OCI-LY1 (cell line): ENCODE data around the gene TRAPPC1.

Experiments used
- CTCF ChIP-seq: fragments of 200-600 bp; sonication (generic), shearing (Covaris generic); IDR thresholded peaks from 2 replicates; pipeline ENCODE4 v1.5.1; 2017; ENCODE audit warnings: mild to moderate bottlenecking, antibody characterized with exemption, low read length, moderate library complexity, mixed read lengths
- EZH2 ChIP-seq: fragments of 200-600 bp; sonication (generic), shearing (Covaris generic); IDR thresholded peaks from 2 replicates; pipeline ENCODE4 v1.8.0; 2017; ENCODE audit warnings: borderline replicate concordance, mixed run types, mild to moderate bottlenecking, antibody characterized with exemption, low read length, moderate library complexity, mixed read lengths

GRCh38 chr17:7916808-7917207 is 14.9 kb downstream of the TRAPPC1 start:
- TF ChIP-seq CTCF (no peak), EZH2 (no peak)
